Chondrocyte (in vitro differentiated cells): Measurements from ENCODE around the gene MAP4K3. TPM values are rescaled to one million over a fixed set of nuclear protein-coding genes. Genes with fewer than 3 reads are reported as not detected.

Source experiments
- DNase-seq: peaks from one replicate; pipeline ENCODE4 v3.0.0; 2021; ENCODE audit warnings: mixed read lengths, low spot score
- H3K27ac Mint-ChIP-seq: one replicate; pipeline ENCODE4 v1.8.0; 2021; ENCODE audit warnings: mild to moderate bottlenecking, moderate library complexity, mixed read lengths; ENCODE audit not compliant: unreplicated experiment
- H3K27me3 Mint-ChIP-seq: 2 replicates; pipeline ENCODE4 v1.8.0; 2021; ENCODE audit warnings: low read depth, mixed read lengths
- H3K36me3 Mint-ChIP-seq: 2 replicates; pipeline ENCODE4 v1.8.0; 2021; ENCODE audit warnings: low read depth, mixed read lengths
- H3K4me1 Mint-ChIP-seq: 2 replicates; pipeline ENCODE4 v1.8.0; 2021; ENCODE audit warnings: low read depth, mild to moderate bottlenecking, mixed read lengths
- H3K4me3 Mint-ChIP-seq: one replicate; pipeline ENCODE4 v1.8.0; 2021; ENCODE audit warnings: mild to moderate bottlenecking, moderate library complexity, mixed read lengths; ENCODE audit not compliant: unreplicated experiment
- H3K9me3 Mint-ChIP-seq: 2 replicates; pipeline ENCODE4 v1.8.0; 2021; ENCODE audit warnings: low read depth, mixed read lengths
- total RNA-seq: library from RNA; stranded (reverse); gene quantifications from 3 replicates; pipeline ENCODE4 v1.2.1, GENCODE V29; 2021
- TF ChIP-seq, protein P1 (sequence below): fragments of 200-600 bp; sonication (generic); IDR thresholded peaks from 2 replicates; pipeline ENCODE4 v1.5.0; 2021; ENCODE audit warnings: antibody characterized with exemption, mild to moderate bottlenecking, moderate library complexity

The MAP4K3 gene
- total RNA-seq, 1 donor from 2014 or later = 35.3 TPM

DNA sequence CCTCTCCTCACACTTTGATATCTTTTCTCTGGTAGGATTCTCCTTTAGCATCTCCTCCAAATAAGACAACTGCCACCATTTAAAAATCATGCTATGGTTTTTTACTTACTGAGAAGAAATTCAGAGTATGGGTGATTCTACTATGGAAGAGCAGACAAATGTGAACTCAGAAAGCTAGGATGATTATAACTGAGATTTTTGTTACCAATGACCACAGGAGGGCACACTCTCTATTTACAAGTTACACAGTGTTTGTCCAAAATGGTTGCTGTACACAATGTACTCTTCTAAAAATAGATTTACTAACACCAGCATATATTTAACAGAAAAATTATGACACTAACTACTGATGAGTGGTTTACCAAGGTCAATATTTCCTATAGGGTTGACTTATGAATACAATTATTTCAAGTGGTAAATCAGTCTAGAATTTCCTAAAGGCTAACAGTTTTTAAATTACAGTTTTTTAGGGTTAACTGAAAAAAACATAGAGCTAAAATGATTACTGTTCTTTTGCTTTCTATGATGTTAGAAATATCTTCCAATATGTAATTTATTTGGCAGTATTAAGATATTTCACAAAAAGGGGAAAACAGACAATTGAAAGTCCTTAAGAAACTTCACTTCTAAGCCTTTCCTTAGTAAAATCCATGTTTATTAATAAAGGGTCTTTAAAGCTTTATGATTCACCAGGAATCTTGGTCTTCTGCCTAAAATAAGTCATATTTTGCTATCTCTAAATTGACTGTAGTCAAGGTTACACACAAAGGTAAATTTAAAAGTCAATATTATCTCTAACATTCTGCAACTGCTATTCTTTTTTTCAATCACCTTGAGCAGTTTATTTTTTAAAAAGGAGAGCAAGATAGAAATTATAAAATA, 57.2 kb downstream of the MAP4K3 start:
- H3K9me3 Mint-ChIP-seq = peaks cover 8% of the 10 kb centered on the region
- peaks cover 11% of the 10 kb centered on the region for H3K36me3 Mint-ChIP-seq
- DNase-seq = no peak
- H3K4me3 Mint-ChIP-seq = no peak overlapping the region
- H3K27me3 Mint-ChIP-seq = no peaks in the 10 kb centered on the region
- TF ChIP-seq, protein P1, sequence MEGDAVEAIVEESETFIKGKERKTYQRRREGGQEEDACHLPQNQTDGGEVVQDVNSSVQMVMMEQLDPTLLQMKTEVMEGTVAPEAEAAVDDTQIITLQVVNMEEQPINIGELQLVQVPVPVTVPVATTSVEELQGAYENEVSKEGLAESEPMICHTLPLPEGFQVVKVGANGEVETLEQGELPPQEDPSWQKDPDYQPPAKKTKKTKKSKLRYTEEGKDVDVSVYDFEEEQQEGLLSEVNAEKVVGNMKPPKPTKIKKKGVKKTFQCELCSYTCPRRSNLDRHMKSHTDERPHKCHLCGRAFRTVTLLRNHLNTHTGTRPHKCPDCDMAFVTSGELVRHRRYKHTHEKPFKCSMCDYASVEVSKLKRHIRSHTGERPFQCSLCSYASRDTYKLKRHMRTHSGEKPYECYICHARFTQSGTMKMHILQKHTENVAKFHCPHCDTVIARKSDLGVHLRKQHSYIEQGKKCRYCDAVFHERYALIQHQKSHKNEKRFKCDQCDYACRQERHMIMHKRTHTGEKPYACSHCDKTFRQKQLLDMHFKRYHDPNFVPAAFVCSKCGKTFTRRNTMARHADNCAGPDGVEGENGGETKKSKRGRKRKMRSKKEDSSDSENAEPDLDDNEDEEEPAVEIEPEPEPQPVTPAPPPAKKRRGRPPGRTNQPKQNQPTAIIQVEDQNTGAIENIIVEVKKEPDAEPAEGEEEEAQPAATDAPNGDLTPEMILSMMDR = peak; percentile 91
- H3K4me1 Mint-ChIP-seq = peaks cover 48% of the 10 kb centered on the region
- H3K27ac Mint-ChIP-seq = peak overlapping the region; percentile 65

DNA sequence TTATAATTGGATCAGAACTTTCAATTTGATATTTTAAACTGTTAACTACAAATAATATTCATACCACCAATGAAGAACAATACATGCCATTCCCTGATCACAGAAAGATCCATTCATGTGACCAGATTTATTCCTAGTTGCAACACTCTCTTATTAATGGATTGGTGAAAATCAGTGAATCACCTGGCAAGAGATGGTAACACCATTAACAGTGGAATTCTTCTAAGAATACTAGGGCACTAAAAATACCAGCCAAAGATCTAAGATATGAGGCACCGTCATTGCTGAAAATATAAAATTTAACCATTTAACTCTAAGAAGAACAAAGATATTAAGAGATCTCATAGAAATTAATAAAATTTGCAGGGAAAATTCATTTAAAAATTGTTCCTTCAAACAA, 58.1 kb downstream of the MAP4K3 start:
- TF ChIP-seq, protein P1 = no peak
- Mint-ChIP-seq H3K27ac (peak overlapping the region; percentile 45), H3K4me1 (peaks cover 48% of the 10 kb centered on the region), H3K4me3 (no peak overlapping the region), H3K36me3 (peaks cover 11% of the 10 kb centered on the region), H3K27me3 (no peaks in the 10 kb centered on the region), H3K9me3 (peaks cover 7% of the 10 kb centered on the region)
- DNase-seq = no peak

DNA sequence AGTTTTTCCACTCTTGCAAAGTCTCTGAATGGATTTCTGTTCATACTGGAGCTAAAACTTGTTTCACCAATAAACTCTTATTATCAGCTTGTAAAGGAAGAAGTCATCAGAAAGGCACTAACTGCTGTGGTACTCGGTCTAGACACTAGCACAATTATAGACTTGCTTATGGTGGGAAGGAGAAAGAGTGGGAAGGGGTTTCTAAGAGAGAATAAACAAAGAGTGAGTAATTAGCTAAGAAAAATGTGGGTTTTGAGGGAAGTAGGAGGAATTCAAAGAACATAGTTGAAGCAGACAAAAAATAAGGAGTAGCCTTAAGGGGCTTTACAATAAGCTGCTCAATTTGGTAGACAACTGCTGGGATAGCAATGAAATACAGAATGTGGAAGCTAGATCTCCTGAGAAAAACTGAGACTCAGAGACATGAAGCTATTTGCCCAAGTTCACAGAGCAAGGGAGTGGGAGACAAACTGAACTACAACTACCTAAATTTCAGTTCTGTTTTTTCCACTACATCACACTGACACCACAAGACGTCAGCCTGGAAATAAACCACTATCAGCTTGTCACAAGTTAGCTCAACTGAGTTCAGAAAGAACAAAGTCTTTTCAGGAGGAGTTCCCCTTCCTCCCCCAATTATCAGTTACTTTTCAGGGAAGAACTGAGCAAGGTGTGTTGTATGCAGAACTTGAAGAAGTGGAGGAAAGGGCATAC, 59.7 kb downstream of the MAP4K3 start:
- Mint-ChIP-seq H3K9me3 (peaks cover 20% of the 10 kb centered on the region), H3K27me3 (no peaks in the 10 kb centered on the region), H3K4me1 (peaks cover 42% of the 10 kb centered on the region), H3K36me3 (peaks cover 14% of the 10 kb centered on the region), H3K27ac (peak overlapping the region; percentile 23), H3K4me3 (no peak overlapping the region)
- no peak for DNase-seq
- TF ChIP-seq, protein P1 = no peak

DNA sequence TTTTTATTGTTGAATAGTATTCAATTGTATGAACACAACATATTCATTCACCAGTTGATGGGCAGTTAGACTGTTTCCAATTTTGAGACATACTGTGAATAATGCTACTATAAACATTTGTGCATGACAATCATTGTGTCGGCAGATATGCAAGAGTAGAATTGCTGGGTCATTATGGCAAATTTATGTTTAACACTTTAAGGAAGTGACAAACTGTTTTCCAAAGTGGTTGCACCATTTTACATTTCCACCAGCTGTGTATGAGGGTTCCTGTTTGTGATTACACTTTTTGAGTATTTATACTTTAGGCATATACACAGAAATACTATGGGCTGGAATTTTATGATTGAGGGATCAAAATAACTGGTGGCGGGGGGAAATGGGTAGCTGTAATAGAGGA, 61.2 kb downstream of the MAP4K3 start:
- Mint-ChIP-seq H3K27me3 (no peaks in the 10 kb centered on the region), H3K4me1 (peaks cover 27% of the 10 kb centered on the region), H3K9me3 (peaks cover 21% of the 10 kb centered on the region), H3K36me3 (peaks cover 14% of the 10 kb centered on the region), H3K4me3 (no peak overlapping the region), H3K27ac (peak overlapping the region; percentile 5)
- DNase-seq = no peak
- TF ChIP-seq, protein P1 = no peak

DNA sequence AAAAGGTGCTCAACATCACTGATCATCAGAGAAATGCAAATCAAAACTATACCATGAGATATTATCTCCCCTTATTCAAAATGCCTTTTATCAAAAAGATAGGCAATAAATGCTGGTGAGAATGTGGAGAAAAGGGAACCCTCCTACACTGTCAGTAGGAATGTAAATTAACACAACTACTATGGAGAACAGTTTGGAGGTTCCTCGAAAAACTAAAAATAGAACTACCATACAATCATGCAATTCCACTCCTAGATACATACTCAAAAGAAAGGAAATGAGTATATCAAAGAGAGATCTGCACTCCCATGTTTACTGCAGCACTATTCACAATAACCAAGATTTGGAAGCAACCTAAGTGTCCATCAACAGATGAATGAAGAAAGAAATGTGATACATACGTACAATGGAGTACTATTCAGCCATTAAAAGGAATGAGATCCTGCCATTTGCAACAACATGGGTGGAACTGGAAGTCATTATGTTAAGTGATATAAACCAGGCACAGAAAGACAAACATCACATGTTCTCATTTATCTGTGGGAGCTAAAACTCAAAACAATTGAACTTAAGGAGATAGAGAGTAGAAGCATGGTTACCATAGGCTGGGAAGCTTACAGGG, 63.8 kb downstream of the MAP4K3 start:
- peaks cover 14% of the 10 kb centered on the region for H3K36me3 Mint-ChIP-seq
- H3K27me3 Mint-ChIP-seq = no peaks in the 10 kb centered on the region
- H3K4me1 Mint-ChIP-seq = peaks cover 6% of the 10 kb centered on the region
- no peak overlapping the region for H3K4me3 Mint-ChIP-seq
- H3K27ac Mint-ChIP-seq = no peak overlapping the region
- TF ChIP-seq, protein P1 = no peak
- peaks cover 21% of the 10 kb centered on the region for H3K9me3 Mint-ChIP-seq
- no peak for DNase-seq
